Astrocyte of the hippocampus (primary cell): Measurements from ENCODE around the gene COL23A1.
"Not testable (repeated sequence)": the region's sequence is repeated elsewhere in the genome, so short reads cannot be mapped to it uniquely, and the experiment has no call there.

Experiments
- DNase-seq: peaks from one replicate; pipeline ENCODE4 v3.0.0; 2011; ENCODE audit warnings: low read depth, low spot score

COL23A1 gene

GRCh38 chr5:178325679-178326373 lies 264.4 kb downstream of the COL23A1 start:
- no peak for DNase-seq

- DNase-seq: no peak
Measured at GRCh38 chr5:178325311-178325678, 264.9 kb downstream of the COL23A1 start.

GRCh38 chr5:178324481-178325310 lies 265.5 kb downstream of the COL23A1 start:
- no peak for DNase-seq

DNA sequence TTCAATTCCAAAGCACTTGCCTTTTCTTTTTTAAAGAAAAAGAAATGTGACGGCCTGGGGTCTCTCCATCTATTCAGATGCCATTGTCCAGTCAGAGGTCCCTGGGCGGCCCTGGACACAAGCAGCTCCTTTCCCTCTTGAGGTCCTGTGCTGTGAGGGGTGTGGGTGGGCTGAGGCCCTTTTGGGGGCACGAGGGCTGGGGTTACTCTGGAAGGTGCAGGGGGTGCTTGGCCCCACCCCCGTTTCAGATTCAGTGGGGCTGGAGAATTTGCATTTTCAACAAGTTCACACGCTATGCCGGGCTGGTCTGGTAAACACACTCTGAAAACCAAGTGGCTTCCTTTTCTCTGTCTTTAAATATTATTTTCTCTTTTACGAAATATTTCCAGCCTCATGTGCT lies 266.2 kb downstream of the COL23A1 start:
- DNase-seq: no peak

DNA sequence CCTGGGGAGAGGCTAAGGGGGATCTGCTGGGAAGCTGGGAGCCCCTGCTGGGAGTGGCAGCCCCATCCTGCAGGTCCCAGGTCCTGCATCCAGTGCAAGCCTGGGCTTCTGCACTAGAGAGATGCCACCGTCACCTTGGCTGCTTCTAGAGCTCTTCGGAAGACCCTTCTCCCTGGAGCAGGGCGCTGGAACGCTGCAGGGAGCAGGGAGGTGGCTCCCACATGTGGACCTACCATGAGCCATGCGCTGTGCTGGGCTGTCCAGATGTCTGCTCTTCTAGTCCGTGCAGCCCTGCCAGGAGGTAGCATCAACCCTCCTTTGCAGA lies 266.7 kb downstream of the COL23A1 start:
- DNase-seq: no peak

- DNase-seq: no peak
Measured at GRCh38 chr5:178322736-178323540, 267.3 kb downstream of the COL23A1 start.

DNA sequence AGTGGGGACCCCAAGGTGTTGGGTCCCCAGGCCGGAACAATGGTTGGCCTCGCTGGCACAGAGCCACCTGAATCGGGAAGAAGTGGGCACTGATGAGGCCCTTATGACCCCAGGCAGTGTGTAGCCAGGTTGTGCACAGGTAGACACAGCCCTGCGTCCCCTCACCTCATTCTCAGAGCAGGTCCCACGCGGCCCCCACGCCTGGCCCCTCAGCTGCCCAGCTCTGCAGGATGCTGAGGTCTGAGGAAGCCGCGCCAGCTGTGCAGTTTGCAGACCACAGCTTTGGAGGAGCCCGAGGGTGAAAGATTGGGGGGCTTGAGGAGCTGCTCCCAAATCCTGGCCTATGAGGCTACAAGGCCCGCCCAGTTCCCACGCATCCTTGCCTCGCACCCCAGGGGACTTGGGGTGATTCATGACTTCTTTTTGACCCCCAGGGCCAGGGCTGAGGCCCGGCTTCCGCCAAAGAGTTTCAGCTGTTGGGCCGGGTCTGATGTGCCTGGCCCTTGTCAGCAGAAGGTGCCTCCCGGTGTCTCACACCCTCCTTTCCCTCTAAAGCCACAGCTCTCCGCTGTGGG lies 269.8 kb downstream of the COL23A1 start:
- DNase-seq: no peak

GRCh38 chr5:178319541-178320041 lies 270.6 kb downstream of the COL23A1 start:
- no peak for DNase-seq

- DNase-seq: no peak
Measured at GRCh38 chr5:178318893-178319292, 271.3 kb downstream of the COL23A1 start.

GRCh38 chr5:178318382-178318781 lies 271.8 kb downstream of the COL23A1 start:
- no peak for DNase-seq

DNA sequence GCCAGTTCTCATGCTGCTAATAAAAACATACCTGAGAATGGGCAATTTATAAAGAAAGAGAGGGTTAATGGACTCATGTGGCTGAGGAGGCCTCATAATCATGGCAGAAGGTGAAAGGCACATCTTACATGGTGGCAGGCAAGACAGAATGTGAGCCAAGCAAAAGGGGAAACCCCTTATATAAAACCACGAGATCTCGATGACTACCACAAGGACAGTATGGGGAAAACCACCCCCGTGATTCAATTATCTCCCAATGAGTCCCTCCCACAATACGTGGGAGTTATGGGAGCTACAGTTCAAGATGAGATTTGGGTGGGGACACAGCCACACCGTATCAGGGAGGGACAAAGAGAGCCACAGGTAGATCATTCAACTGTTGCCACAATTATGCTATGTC lies 272.5 kb downstream of the COL23A1 start:
- DNase-seq: not testable (repeated sequence)

DNA sequence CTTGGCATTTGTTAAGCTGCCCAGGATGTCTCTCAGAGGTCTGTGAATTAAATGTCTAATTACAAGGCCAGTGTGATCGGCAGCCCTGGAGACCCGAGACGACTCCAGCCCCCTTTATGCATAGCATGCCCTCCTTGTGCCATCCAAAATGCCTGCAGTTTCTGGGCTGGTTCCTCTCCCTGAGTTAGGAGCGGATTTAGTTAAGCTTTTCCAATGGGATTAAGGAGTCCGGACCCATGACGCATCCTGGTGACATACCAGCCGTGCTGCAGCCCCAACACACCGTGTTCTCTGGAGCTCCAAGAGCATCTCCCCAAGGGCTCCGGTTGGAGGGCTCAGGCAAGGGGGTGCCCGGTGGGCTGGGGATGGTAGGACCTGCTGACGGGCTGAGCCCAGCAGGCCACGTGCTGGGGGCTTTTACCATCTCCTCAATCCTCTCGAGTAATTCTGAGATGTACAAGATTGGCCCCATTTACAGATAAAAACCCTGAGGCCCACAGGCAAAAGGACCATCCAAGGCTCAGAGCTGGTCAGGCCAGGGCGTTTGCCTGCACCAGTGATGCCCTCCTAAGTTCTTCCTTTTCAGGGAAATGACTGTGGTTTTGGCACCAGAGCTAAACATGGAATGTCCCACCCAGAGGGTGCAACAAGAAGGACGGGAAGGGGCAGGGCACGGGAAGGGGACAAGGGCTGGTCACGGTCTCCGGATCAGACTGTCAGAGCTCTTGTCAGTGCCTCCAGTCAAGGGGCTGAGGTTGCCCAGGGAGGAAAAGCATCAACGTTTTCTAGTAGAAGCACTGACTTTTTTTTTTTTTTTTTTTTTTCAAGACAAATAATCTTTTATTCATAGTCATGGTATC lies 275.0 kb downstream of the COL23A1 start:
- DNase-seq: no peak

GRCh38 chr5:178314061-178314660 lies 276.0 kb downstream of the COL23A1 start:
- no peak for DNase-seq

DNA sequence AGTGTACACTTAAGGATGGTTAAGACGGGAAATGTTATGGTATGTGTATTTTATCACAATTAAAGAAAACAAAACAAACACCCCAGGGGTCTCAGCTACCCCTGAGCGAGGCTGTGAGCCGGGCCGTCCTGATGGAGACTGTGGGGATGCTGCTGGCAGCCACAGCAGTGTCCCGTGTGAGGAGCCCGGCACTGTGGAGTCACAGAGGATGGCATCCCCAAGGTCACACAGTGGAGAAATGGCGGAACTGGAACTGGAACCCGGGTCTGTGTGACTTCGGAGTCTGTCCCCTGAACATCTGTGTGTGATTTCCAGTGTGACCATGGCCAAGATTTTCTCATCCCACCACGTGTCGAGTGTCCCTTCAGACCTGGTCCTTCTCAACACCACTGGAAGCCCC lies 276.9 kb downstream of the COL23A1 start:
- DNase-seq: no peak

- DNase-seq: no peak
Measured at GRCh38 chr5:178312880-178313282, 277.3 kb downstream of the COL23A1 start.

DNA sequence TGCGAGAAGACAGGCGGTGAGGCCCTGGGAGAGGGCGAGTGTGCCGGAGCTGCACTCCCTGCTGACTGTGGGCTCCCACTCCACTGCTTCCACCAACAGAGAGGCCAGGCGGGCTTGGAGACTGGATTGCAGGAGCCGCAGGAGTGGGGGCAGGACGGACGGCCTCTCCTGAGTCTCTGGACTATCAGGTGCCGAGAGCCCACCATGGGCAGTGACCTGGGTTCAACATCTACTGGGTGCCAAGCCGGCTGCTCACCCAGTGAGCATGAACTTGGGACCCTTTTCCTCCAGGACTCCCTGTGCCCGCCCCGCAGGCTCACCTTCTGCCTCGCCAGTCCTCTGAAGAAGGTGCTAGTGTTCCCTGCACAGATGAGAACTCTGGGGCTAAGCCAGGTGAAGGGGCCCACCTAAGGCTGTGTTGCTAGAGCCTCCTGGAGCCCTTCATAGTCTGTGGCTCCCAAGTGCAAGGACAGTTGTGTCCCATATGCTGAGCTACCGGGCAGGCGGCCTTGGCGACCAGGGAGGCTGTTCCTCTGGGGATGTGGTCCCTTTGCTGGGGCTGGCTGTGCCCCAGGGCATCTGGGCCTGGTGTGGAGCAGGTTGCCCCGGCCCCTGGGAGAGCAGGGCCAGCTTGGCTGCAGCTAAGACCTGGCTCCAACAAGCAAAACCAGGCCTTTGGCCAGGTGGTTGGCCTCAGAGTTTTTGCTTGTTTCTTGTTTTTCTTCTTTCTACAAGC lies 279.9 kb downstream of the COL23A1 start:
- no peak for DNase-seq

DNA sequence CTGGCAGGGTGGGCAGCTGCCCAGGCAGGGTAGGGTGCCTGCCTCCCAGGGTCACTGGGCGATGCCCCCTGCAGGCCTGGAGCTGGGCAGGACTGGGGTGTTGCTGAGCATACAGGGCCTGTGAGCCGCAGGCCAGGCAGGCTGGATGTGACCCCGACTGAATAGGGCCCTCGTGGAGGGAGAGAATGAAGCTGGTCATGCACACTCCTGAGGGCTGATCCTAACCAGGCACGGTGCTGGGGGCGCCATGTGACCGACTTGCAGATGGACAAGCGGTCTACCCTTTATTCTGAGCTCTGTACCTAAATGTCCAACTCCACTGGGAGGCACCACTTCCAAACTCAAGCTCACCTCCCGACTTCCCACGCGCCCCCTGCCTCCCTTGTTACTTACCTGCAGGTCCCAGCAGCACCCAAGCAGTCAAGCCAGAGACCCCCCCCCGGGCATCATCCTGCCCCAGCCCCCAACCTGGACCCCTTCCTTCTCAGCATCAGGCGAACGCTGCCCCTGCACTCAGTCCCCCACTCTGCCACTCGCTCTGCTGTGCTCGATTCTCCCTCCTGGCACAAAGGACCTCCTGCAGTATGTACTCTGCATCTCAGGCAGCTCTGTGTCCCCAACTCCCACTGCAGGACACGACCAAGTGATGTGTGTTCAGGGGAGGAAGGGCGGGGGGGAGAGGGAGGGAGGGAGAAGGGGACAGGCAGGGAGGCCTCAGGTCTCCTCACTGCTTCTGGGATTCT lies 280.8 kb downstream of the COL23A1 start:
- DNase-seq: no peak

DNA sequence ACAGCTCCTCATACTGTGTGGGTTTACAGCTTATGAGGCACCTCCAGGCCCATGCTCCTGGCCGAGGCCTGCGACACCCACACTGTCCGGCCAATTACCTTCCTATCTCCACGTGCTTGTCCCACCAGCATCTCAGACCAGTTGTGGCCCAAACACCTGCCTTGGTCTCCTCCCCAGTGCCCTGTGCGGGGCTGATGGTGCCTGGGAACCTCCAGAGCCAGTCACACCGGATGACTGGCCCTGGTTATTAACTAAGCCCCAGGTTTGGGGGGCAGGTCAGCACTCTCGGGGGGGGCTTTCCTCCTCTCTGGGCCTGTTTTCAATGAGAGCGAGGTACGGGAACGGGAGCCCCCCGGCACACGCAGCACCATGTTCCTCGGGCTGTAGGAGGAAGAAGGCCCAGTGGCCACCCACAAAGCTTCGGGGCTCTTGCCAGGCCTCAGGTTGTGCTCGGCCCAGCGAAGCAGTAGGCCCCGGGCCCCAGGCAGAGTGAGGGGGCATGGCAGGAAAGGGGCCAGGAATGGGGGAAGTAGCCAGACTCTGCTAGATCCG lies 281.6 kb downstream of the COL23A1 start:
- DNase-seq: no peak
